Transverse colon (tissue), 4 donors: ENCODE data around the gene SGIP1. TPM values are rescaled to one million over a fixed set of nuclear protein-coding genes. Genes with fewer than 3 reads are reported as not detected.

ENCODE experiments used
- DNase-seq: peaks from one replicate; pipeline ENCODE4 v3.0.0-alpha.2; 2019
- H3K27ac ChIP-seq, 4 donors: fragments of 200-600 bp; sonication (generic); 2 replicates each; pipeline ENCODE4 v1.5.1; 2016 to 2018; ENCODE audit warnings: inconsistent platforms in 4 of 4
- H3K27me3 ChIP-seq: fragments of 200-600 bp; sonication (generic); 2 replicates; pipeline ENCODE4 v1.5.1; 2017; ENCODE audit warnings: inconsistent platforms
- H3K36me3 ChIP-seq, 4 donors: fragments of 200-600 bp; sonication (generic); 2 replicates each; pipeline ENCODE4 v1.5.1; 2017 to 2019; ENCODE audit warnings: inconsistent platforms in 4 of 4
- H3K4me1 ChIP-seq, 4 donors: fragments of 200-600 bp; sonication (generic); 2 replicates each; pipeline ENCODE4 v1.5.1; 2017 to 2020; ENCODE audit warnings: inconsistent platforms in 4 of 4
- H3K4me3 ChIP-seq, 4 donors: fragments of 200-600 bp; sonication (generic); 1 replicate in 1 of 4; 2 replicates in 3 of 4; pipeline versions ENCODE4 v1.5.1 to v1.6.1; 2017 to 2019; ENCODE audit warnings: inconsistent platforms in 4 of 4
- H3K9me3 ChIP-seq, 2 donors: fragments of 200-600 bp; sonication (generic); 2 replicates each; pipeline ENCODE4 v1.5.1; 2017 to 2019; ENCODE audit warnings: inconsistent platforms in 2 of 2
- EP300 ChIP-seq: sonication (generic); formaldehyde crosslinking; IDR thresholded peaks from one replicate; pipeline ENCODE4 v1.6.1; 2017; ENCODE audit warnings: antibody characterized with exemption, low read depth
- POLR2A ChIP-seq: fragments of 450-650 bp; IDR thresholded peaks from one replicate; pipeline ENCODE4 v1.6.1; 2016; ENCODE audit warnings: antibody characterized with exemption, mild to moderate bottlenecking, moderate library complexity
- POLR2AphosphoS5 ChIP-seq, 3 donors: sonication (generic); formaldehyde crosslinking; IDR thresholded peaks; one replicate each; pipeline ENCODE4 v1.6.1; 2016; ENCODE audit warnings: antibody characterized with exemption in 3 of 3
- WGBS, 2 donors: methylation state at CpG; one replicate each; pipeline ENCODE4 v1.1.5; 2018; ENCODE audit warnings: low coverage in 1 of 2; 5-methylcytosine and 5-hydroxymethylcytosine counted together
- in situ Hi-C, 4 donors: fragments of 200-750 bp; cut with MboI; loops; one replicate each; pipeline versions ENCODE4 v1.15.0 to v1.15.1; 2017; ENCODE audit warnings: low sequenced_read_pairs in 3 of 4, low pct_ligation_motif_present in 1 of 4, low pct_unique_long_range_greater_than_20kb in 1 of 4
- intact Hi-C: fragments of 100-400 bp; cut with DNase I; formaldehyde crosslinking; loops from one replicate; pipeline ENCODE4 v1.15.1; 2023; ENCODE audit warnings: low total_unique reads
- total RNA-seq, 4 donors: library from RNA; depleted of rRNA; stranded (reverse); fragments of >200 nt; gene quantifications; one replicate each; pipeline ENCODE4 v1.1.0, GENCODE V29; 2016
- TF ChIP-seq, protein P1 (sequence below), 5 experiments: fragments of 200-600 bp in 3 of 5; fragments of 450-650 bp in 2 of 5; sonication (generic) in 3 of 5; IDR thresholded peaks; 1 replicate in 2 of 5; 2 replicates in 3 of 5; pipeline ENCODE4 v1.5.1; 2016 to 2017; ENCODE audit warnings: antibody characterized with exemption in 5 of 5, inconsistent platforms in 3 of 5, mild to moderate bottlenecking in 2 of 5, moderate library complexity in 1 of 5

SGIP1 gene
- total RNA-seq, 4 donors from 2014 or later, result 1.4 to 1.8 TPM; not detected in 2

DNA sequence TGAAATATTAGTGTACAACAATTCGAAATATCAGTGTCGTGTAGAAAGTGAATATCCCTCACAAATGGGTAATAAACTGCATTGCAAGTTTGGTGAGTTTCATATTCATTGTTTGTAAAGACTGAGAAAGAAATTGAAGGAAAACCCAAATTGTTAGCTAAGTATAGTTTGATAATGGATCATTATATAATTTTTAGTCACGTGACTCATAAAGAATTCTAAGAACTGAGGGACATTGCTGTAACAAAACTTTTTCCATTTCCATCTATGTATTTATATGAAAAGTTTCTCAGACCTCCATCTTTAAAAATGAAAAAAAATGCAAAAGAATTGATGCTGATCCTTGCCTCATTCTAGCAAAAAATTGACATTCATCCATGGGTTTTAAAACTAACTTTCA is 36.0 kb upstream of the SGIP1 start:
- H3K4me3 ChIP-seq, result no peak overlapping the region
- no peak for DNase-seq
- no peaks in the 10 kb centered on the region for H3K9me3 ChIP-seq
- WGBS, 2 donors, result 75 to 86% methylated on average over 3 of the region's 3 CpGs
- no peak overlapping the region for H3K27ac ChIP-seq
- no peaks in the 10 kb centered on the region for H3K4me1 ChIP-seq
- TF ChIP-seq POLR2AphosphoS5 (IDR thresholded peaks at IDR 0.05), result no peak
- H3K27me3 ChIP-seq, result no peaks in the 10 kb centered on the region
- intact Hi-C loops (no loop called here), in situ Hi-C loops (no loop called here)
- H3K36me3 ChIP-seq, result no peaks in the 10 kb centered on the region

DNA sequence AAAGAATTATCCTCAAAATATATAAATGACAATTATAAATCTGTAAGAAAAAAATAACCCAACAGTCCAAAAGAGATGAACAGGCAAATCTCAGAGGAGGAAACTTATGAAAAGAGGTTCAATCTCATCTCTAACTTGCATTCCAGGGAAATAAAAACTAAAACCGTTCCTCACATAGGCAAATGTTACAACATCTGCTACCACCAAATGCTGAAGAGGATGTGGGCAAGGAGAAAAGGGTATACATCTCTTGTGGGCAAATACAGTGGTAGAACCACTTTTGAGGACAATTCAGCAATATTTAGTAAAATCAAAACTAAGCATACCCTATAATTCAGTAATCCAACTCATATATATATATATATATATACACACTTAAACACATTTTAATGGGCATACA is 33.7 kb upstream of the SGIP1 start:
- DNase-seq, result no peak
- no peak overlapping the region for H3K4me3 ChIP-seq
- H3K27me3 ChIP-seq, result no peaks in the 10 kb centered on the region
- no peaks in the 10 kb centered on the region for H3K36me3 ChIP-seq
- intact Hi-C loops, result no loop called here
- in situ Hi-C loops, result no loop called here
- H3K4me1 ChIP-seq, result peaks cover 0 to 5% (median 0%) of the 10 kb centered on the region in 4 donors
- TF ChIP-seq, protein P1, sequence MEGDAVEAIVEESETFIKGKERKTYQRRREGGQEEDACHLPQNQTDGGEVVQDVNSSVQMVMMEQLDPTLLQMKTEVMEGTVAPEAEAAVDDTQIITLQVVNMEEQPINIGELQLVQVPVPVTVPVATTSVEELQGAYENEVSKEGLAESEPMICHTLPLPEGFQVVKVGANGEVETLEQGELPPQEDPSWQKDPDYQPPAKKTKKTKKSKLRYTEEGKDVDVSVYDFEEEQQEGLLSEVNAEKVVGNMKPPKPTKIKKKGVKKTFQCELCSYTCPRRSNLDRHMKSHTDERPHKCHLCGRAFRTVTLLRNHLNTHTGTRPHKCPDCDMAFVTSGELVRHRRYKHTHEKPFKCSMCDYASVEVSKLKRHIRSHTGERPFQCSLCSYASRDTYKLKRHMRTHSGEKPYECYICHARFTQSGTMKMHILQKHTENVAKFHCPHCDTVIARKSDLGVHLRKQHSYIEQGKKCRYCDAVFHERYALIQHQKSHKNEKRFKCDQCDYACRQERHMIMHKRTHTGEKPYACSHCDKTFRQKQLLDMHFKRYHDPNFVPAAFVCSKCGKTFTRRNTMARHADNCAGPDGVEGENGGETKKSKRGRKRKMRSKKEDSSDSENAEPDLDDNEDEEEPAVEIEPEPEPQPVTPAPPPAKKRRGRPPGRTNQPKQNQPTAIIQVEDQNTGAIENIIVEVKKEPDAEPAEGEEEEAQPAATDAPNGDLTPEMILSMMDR (IDR thresholded peaks at IDR 0.05), result no peak
- TF ChIP-seq POLR2AphosphoS5 (IDR thresholded peaks at IDR 0.05) (no peak), POLR2A (no peak), EP300 (no peak)
- 56 to 75% methylated on average over 1 of the region's 1 CpG for WGBS, 2 donors
- no peak overlapping the region for H3K27ac ChIP-seq
- no peaks in the 10 kb centered on the region for H3K9me3 ChIP-seq

DNA sequence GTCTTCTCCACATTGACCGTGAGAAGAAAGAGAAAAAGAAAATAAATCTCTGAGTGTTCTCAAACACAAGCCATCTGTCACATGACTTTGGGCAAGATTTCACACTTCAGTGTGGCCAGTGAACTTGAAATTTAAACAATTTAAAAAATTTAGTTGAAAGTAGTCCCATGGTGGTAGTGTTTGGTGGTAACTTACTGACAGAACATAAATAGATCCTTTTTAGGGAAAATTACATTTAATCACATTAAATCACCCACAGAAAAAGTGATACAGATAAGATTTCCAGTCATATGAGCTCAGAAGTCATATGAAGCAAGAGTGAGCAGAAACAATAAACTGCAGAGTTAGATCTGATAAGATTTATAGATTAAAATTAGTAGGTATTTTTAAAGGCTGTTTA is 31.9 kb upstream of the SGIP1 start:
- Histone ChIP-seq H3K9me3 (no peaks in the 10 kb centered on the region), H3K27ac (no peak overlapping the region), H3K27me3 (no peaks in the 10 kb centered on the region), H3K4me3 (no peak overlapping the region), H3K36me3 (no peaks in the 10 kb centered on the region), H3K4me1 (peaks cover 0 to 5% (median 0%) of the 10 kb centered on the region in 4 donors)
- TF ChIP-seq POLR2A, result no peak
- no peak for TF ChIP-seq EP300
- in situ Hi-C loops (no loop called here), intact Hi-C loops (no loop called here)
- DNase-seq, result no peak
- WGBS, 2 donors, result 50 to 61% methylated on average over 1 of the region's 1 CpG

DNA sequence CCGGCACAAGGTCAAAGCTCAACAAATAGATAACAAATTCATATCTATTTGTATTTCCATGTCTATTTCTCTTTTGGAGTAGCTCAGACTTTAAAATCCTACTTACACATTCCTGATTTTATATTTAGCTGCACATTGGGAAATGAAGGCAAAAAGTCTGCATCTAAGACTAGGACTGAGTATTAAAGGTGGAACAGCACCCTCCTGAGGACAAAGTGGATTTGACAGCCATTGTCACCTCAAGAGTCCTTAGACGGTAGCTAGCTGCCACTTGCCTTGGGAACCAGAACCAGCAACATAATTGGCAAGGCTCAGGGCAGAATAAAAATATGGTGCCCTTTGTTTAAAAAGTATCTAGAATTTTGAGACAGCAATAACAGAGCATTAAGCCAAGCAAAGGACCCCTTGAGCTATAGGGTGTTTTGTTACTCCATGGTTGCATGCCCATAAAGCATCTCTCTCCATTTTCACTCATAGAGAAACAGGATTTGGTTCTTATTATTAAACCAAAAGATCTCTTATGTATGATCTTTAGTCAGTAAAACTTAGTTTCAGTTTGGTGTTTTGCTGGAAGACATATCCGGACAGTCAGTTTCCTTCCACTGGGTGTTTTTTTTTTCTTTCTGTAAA is 30.0 kb upstream of the SGIP1 start:
- Histone ChIP-seq H3K27me3 (no peaks in the 10 kb centered on the region), H3K9me3 (no peaks in the 10 kb centered on the region), H3K27ac (no peak overlapping the region), H3K4me1 (peaks cover 0 to 5% (median 0%) of the 10 kb centered on the region in 4 donors), H3K36me3 (no peaks in the 10 kb centered on the region), H3K4me3 (no peak overlapping the region)
- DNase-seq, result peak; percentile 38
- WGBS, 2 donors, result 49 to 71% methylated on average over 2 to 3 of the region's 3 CpGs
- TF ChIP-seq, protein P1 (IDR thresholded peaks at IDR 0.05), result peak; percentile 41 to 51 (median 44)
- TF ChIP-seq POLR2A (no peak), EP300 (no peak)
- intact Hi-C loops (no loop called here), in situ Hi-C loops (no loop called here)

DNA sequence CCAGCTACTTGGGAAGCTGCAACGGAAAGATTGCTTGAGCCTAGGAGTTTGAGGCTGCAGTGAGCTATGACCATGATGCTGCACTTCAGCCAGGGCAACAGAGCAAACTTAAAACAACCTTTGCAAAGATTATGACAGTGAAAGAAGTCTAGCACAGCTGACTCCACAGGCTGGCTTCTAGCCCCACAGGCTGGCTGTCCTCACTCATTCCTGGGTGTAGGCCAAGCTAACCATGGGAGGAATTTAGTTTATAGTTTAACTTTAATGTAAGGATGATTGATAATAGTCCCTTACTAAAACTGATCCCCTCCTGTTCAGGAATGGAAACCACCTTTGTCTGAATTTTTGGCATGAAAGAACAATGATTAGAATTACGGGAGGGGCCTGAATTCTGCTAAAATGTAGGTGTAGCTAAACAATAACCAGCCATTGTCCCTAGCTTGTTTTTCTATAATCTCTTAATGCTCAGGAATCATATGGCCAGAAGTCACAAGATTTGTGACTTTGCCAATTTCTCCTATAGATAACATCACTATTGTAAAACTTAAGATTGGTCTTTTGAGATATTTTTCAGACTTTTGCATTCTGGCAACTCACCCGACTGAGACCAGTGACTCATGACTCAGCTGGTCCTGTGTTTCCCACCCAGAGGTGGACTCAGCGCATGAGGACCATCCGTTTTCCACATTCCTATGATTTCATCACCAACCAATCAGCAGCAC is 28.1 kb upstream of the SGIP1 start:
- H3K4me1 ChIP-seq, result peaks cover 0 to 5% (median 0%) of the 10 kb centered on the region in 4 donors
- in situ Hi-C loops (no loop called here), intact Hi-C loops (no loop called here)
- no peak overlapping the region for H3K4me3 ChIP-seq
- no peaks in the 10 kb centered on the region for H3K27me3 ChIP-seq
- WGBS, 2 donors, result 60 to 68% methylated on average over 2 to 5 of the region's 5 CpGs
- H3K36me3 ChIP-seq, result no peaks in the 10 kb centered on the region
- no peaks in the 10 kb centered on the region for H3K9me3 ChIP-seq
- DNase-seq, result no peak
- TF ChIP-seq POLR2A (no peak), EP300 (no peak), POLR2AphosphoS5 (IDR thresholded peaks at IDR 0.05) (no peak)
- TF ChIP-seq, protein P1 (IDR thresholded peaks at IDR 0.05), result no peak
- no peak overlapping the region for H3K27ac ChIP-seq
